Endothelial cell (in vitro differentiated cells): Measurements from ENCODE around the gene SPATA16. TPM values are rescaled to one million over a fixed set of nuclear protein-coding genes. Genes with fewer than 3 reads are reported as not detected.
"Not testable (repeated sequence)": the region's sequence is repeated elsewhere in the genome, so short reads cannot be mapped to it uniquely, and the experiment has no call there.

Source experiments
- DNase-seq: peaks from one replicate; pipeline ENCODE4 v3.0.0; 2021; ENCODE audit warnings: low spot score
- H3K27ac Mint-ChIP-seq: one replicate; pipeline ENCODE4 v1.8.0; 2021; ENCODE audit warnings: mixed read lengths, inconsistent platforms; ENCODE audit not compliant: unreplicated experiment
- H3K27me3 Mint-ChIP-seq: one replicate; pipeline ENCODE4 v1.8.0; 2021; ENCODE audit warnings: mild to moderate bottlenecking, moderate library complexity, mixed read lengths, inconsistent platforms; ENCODE audit not compliant: unreplicated experiment
- H3K36me3 Mint-ChIP-seq: one replicate; pipeline ENCODE4 v1.8.0; 2021; ENCODE audit warnings: mild to moderate bottlenecking, low read depth, mixed read lengths, inconsistent platforms; ENCODE audit not compliant: unreplicated experiment
- H3K4me1 Mint-ChIP-seq: one replicate; pipeline ENCODE4 v1.8.0; 2021; ENCODE audit warnings: mild to moderate bottlenecking, mixed read lengths, inconsistent platforms; ENCODE audit not compliant: unreplicated experiment
- H3K4me3 Mint-ChIP-seq: one replicate; pipeline ENCODE4 v1.8.0; 2021; ENCODE audit warnings: mild to moderate bottlenecking, mixed read lengths, inconsistent platforms; ENCODE audit not compliant: unreplicated experiment
- H3K9me3 Mint-ChIP-seq: one replicate; pipeline ENCODE4 v1.8.0; 2021; ENCODE audit warnings: mixed read lengths, inconsistent platforms; ENCODE audit not compliant: unreplicated experiment
- total RNA-seq: library from RNA; stranded (reverse); fragmentation: NEBNext Ultra II Directional; extraction: Animal tissue kit (Norgen Biotek cat#: 25700); gene quantifications from one replicate; pipeline ENCODE4 v1.2.1, GENCODE V29; 2021; ENCODE audit not compliant: unreplicated experiment
- TF ChIP-seq, protein P1 (sequence below): fragments of 200-600 bp; sonication (generic); IDR thresholded peaks from one replicate; pipeline ENCODE4 v1.5.0; 2021; ENCODE audit warnings: antibody characterized with exemption; ENCODE audit not compliant: unreplicated experiment

The SPATA16 gene
- total RNA-seq, 1 donor from 2014 or later: 0.15 TPM

DNA sequence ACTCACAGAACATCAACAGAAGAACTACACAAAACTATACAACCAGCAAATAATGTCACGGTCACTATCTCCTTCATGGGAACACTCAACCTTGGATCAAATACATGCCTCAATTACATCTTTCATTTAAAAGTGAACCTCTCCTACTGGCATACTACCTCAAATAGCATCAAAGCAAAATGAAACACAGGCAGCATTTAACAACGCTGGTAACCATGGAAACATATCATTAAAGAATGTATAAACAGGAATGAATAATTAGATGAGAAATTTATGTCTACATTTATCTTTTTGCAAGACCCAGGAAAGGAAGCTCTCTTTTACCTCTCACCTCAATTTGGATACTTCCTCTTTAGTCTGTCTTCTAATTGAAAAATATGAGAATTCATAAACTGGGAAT, 172.4 kb downstream of the SPATA16 start:
- Mint-ChIP-seq H3K4me1 (no peaks in the 10 kb centered on the region), H3K9me3 (no peaks in the 10 kb centered on the region), H3K4me3 (no peak overlapping the region), H3K36me3 (no peaks in the 10 kb centered on the region), H3K27me3 (no peaks in the 10 kb centered on the region), H3K27ac (no peak overlapping the region)
- DNase-seq: no peak
- TF ChIP-seq, protein P1, sequence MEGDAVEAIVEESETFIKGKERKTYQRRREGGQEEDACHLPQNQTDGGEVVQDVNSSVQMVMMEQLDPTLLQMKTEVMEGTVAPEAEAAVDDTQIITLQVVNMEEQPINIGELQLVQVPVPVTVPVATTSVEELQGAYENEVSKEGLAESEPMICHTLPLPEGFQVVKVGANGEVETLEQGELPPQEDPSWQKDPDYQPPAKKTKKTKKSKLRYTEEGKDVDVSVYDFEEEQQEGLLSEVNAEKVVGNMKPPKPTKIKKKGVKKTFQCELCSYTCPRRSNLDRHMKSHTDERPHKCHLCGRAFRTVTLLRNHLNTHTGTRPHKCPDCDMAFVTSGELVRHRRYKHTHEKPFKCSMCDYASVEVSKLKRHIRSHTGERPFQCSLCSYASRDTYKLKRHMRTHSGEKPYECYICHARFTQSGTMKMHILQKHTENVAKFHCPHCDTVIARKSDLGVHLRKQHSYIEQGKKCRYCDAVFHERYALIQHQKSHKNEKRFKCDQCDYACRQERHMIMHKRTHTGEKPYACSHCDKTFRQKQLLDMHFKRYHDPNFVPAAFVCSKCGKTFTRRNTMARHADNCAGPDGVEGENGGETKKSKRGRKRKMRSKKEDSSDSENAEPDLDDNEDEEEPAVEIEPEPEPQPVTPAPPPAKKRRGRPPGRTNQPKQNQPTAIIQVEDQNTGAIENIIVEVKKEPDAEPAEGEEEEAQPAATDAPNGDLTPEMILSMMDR: no peak

DNA sequence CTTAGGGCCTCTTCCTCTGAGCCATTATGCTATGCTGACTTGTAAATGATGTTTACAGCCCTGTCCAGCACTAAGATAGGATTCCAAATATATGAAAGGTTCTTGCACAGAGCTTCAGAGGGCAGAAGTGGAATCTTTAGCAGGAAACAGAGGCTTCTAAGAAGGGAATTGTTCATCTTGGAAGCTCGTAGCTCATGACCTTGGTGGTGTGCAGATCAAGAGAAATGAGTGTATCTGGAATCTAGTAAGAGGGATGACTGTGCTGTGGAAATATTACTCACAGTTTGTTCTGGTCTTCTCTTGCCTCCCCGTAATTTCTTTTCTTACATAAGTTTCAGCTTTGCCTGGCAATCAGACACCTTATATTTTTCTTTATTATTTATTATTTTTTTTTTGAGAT, 175.8 kb downstream of the SPATA16 start:
- H3K36me3 Mint-ChIP-seq: no peaks in the 10 kb centered on the region
- no peak overlapping the region for H3K27ac Mint-ChIP-seq
- H3K27me3 Mint-ChIP-seq: no peaks in the 10 kb centered on the region
- no peaks in the 10 kb centered on the region for H3K9me3 Mint-ChIP-seq
- no peak for DNase-seq
- TF ChIP-seq, protein P1: no peak
- no peak overlapping the region for H3K4me3 Mint-ChIP-seq
- no peaks in the 10 kb centered on the region for H3K4me1 Mint-ChIP-seq

DNA sequence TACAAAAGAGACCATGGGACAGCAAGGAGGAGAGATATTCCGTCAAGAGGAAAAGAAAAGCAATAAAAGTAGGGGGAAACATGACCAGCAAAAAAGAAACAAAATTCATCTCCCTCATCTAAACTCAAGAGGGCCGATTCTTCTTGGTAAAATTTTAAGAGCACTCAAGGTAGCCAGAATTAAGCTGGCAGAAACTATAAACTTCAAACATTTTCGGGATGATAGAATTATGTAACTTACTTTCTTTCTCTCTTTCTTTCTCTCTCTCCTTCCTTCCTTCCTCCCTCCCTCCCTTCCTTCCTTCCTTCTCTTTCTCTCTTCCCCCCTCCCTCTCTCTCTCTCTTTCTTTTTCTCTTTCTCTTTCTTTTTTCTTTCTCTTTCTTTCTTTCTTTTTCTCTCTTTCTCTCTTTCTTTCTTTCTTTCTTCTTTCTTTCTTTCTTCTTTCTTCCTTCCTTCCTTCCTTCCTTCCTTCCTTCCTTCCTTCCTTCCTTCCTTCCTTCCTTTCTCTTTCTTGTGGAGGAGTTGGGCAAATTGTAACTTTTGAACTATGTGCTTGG, 180.3 kb downstream of the SPATA16 start:
- H3K27ac Mint-ChIP-seq, H3K36me3 Mint-ChIP-seq, H3K27me3 Mint-ChIP-seq, H3K4me1 Mint-ChIP-seq, H3K4me3 Mint-ChIP-seq, H3K9me3 Mint-ChIP-seq, DNase-seq: not testable (repeated sequence)

DNA sequence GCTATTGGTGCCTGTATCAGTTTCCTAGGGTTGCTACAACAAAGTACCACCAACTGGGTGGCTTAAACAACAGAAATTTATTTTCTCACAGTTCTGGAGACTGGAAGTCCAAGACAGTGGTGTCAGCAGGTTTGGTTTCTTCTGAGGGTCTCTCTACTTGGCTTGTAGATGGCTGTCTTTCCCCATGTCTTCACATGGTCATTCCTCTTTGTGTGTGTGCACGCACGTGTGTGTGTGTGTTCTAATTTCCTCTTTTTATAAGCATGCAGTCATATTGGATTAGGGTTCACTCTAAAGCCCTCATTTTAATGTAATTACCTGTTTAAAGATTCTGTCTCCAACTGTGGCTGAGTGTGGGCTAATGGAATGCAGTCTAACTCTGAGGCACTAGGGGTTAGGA, 182.5 kb downstream of the SPATA16 start:
- H3K9me3 Mint-ChIP-seq: no peaks in the 10 kb centered on the region
- TF ChIP-seq, protein P1: no peak
- H3K4me1 Mint-ChIP-seq: no peaks in the 10 kb centered on the region
- H3K27ac Mint-ChIP-seq: no peak overlapping the region
- H3K36me3 Mint-ChIP-seq: no peaks in the 10 kb centered on the region
- H3K4me3 Mint-ChIP-seq: no peak overlapping the region
- no peak for DNase-seq
- no peaks in the 10 kb centered on the region for H3K27me3 Mint-ChIP-seq

DNA sequence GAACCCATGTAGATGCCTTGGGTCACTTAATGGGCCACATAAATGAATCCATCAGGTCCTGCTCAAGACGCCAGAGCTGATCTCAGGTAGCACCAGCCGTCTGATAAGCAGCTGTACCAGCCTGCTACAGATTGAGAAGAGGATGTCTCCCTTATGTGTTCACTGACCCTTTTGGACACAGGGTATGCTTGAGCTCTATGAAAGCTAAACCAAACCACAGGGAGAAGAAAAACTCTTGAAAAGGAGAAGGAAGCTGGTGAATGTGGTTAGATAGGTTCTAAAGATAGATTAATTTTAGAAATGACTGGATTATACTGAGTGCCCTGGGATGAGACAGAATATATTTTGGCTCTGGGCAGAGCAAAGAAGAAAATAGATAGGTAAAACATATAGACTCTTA, 187.5 kb downstream of the SPATA16 start:
- no peaks in the 10 kb centered on the region for H3K4me1 Mint-ChIP-seq
- H3K9me3 Mint-ChIP-seq: no peaks in the 10 kb centered on the region

More for the DNA sequence above, 187.5 kb downstream of the SPATA16 start:
- TF ChIP-seq, protein P1: no peak
- Mint-ChIP-seq H3K27me3 (no peaks in the 10 kb centered on the region), H3K27ac (no peak overlapping the region), H3K36me3 (no peaks in the 10 kb centered on the region), H3K4me3 (no peak overlapping the region)
- no peak for DNase-seq
